ENCODE data around the gene LAMTOR2.
A peak's percentile ranks its signal among the peaks of the same experiment; 100 is the strongest.

LAMTOR2 gene

GRCh38 chr1:156012051-156012817, 42.3 kb upstream of the LAMTOR2 start:
- H2BK5ac ChIP-seq (ENCODE audit: low read depth, low read length, poor library complexity), result no peak overlapping the region
- peaks cover under 1 to 4% of the 10 kb centered on the region in 2 experiments for H3K4me1 ChIP-seq (ENCODE audit: control insufficient read depth in 1 of 2, insufficient read depth in 2 of 2, low read length in 2 of 2)
- no peak overlapping the region for H2BK120ac ChIP-seq (ENCODE audit: insufficient read depth, low read length, poor library complexity)
- H3K4ac ChIP-seq (ENCODE audit: low read depth, low read length), result no peak overlapping the region
- H3K27ac ChIP-seq (ENCODE audit: low read depth, low read length), result no peak overlapping the region
- no peaks in the 10 kb centered on the region for H3K79me1 ChIP-seq (ENCODE audit: low read length)
- H3K14ac ChIP-seq (ENCODE audit: low read length), result no peak overlapping the region
- no peak overlapping the region for H2BK12ac ChIP-seq (ENCODE audit: low read length)
- no peak overlapping the region for H3K18ac ChIP-seq (ENCODE audit: low read length)
- H3K4me2 ChIP-seq (ENCODE audit: low read length), result no peak overlapping the region
- DNase-seq, result no peak
- no CpG with 5 or more reads among the region's 4 CpGs for WGBS (ENCODE audit: extremely low coverage, insufficient coverage, insufficient read length)
- no peaks in the 10 kb centered on the region for H3K79me2 ChIP-seq (ENCODE audit: control insufficient read depth, insufficient read depth, low read length, poor library complexity)
- H4K12ac ChIP-seq (ENCODE audit: low read depth, low read length), result no peak overlapping the region
- no peak overlapping the region for H3K9ac ChIP-seq (ENCODE audit: low read length)
- H3K23ac ChIP-seq (ENCODE audit: low read length), result no peak overlapping the region
- no peak overlapping the region for H2AK5ac ChIP-seq (ENCODE audit: low read length)
- H4K8ac ChIP-seq (ENCODE audit: low read depth, low read length), result no peak overlapping the region
- H2AFZ ChIP-seq (ENCODE audit: insufficient read depth, low read length, poor library complexity), result no peak overlapping the region
- no peak overlapping the region for H4K91ac ChIP-seq (ENCODE audit: low read depth, low read length)
- H3K9me3 ChIP-seq (ENCODE audit: insufficient read depth, low read depth, low read length), result no peaks in the 10 kb centered on the region
- no peak overlapping the region for H3K4me3 ChIP-seq (ENCODE audit: low read depth, low read length)
- H3K36me3 ChIP-seq (ENCODE audit: control insufficient read depth in 1 of 2, insufficient read depth in 2 of 2, low read length in 2 of 2), result peaks cover 44 to 62% of the 10 kb centered on the region in 2 experiments
- no peaks in the 10 kb centered on the region for H3K27me3 ChIP-seq (ENCODE audit: insufficient read depth, low read length)

- no peaks in the 10 kb centered on the region for H3K27me3 ChIP-seq (ENCODE audit: insufficient read depth, low read length)
- no peak overlapping the region for H4K8ac ChIP-seq (ENCODE audit: low read depth, low read length)
- H2BK12ac ChIP-seq (ENCODE audit: low read length), result no peak overlapping the region
- H2BK5ac ChIP-seq (ENCODE audit: low read depth, low read length, poor library complexity), result no peak overlapping the region
- no peak overlapping the region for H3K4me2 ChIP-seq (ENCODE audit: low read length)
- no peak for DNase-seq
- H3K23ac ChIP-seq (ENCODE audit: low read length), result no peak overlapping the region
- H4K12ac ChIP-seq (ENCODE audit: low read depth, low read length), result no peak overlapping the region
- H3K9me3 ChIP-seq (ENCODE audit: insufficient read depth, low read depth, low read length), result no peaks in the 10 kb centered on the region
- H2AK5ac ChIP-seq (ENCODE audit: low read length), result no peak overlapping the region
- H3K27ac ChIP-seq (ENCODE audit: low read depth, low read length), result no peak overlapping the region
- peaks cover 1% of the 10 kb centered on the region for H3K79me2 ChIP-seq (ENCODE audit: control insufficient read depth, insufficient read depth, low read length, poor library complexity)
- peaks cover 45 to 61% of the 10 kb centered on the region in 2 experiments for H3K36me3 ChIP-seq (ENCODE audit: control insufficient read depth in 1 of 2, insufficient read depth in 2 of 2, low read length in 2 of 2)
- no peak overlapping the region for H3K18ac ChIP-seq (ENCODE audit: low read length)
- H2BK120ac ChIP-seq (ENCODE audit: insufficient read depth, low read length, poor library complexity), result no peak overlapping the region
- H3K14ac ChIP-seq (ENCODE audit: low read length), result no peak overlapping the region
- H3K4ac ChIP-seq (ENCODE audit: low read depth, low read length), result no peak overlapping the region
- no peak overlapping the region for H3K4me3 ChIP-seq (ENCODE audit: low read depth, low read length)
- peaks cover under 1 to 1% of the 10 kb centered on the region in 2 experiments for H3K4me1 ChIP-seq (ENCODE audit: control insufficient read depth in 1 of 2, insufficient read depth in 2 of 2, low read length in 2 of 2)
- H4K91ac ChIP-seq (ENCODE audit: low read depth, low read length), result no peak overlapping the region
- no peaks in the 10 kb centered on the region for H3K79me1 ChIP-seq (ENCODE audit: low read length)
- WGBS (ENCODE audit: extremely low coverage, insufficient coverage, insufficient read length), result no CpG with 5 or more reads among the region's 7 CpGs
- no peak overlapping the region for H3K9ac ChIP-seq (ENCODE audit: low read length)
- H2AFZ ChIP-seq (ENCODE audit: insufficient read depth, low read length, poor library complexity), result no peak overlapping the region
Observed at GRCh38 chr1:156014829-156015228, 39.8 kb upstream of the LAMTOR2 start.

- peak overlapping the region; percentile 87 for H3K4me3 ChIP-seq (ENCODE audit: low read depth, low read length)
- peak overlapping the region; percentile 83 for H3K4me2 ChIP-seq (ENCODE audit: low read length)
- no peak overlapping the region for H3K27ac ChIP-seq (ENCODE audit: low read depth, low read length)
- peak overlapping the region; percentile 91 for H4K8ac ChIP-seq (ENCODE audit: low read depth, low read length)
- peak overlapping the region; percentile 99 for H3K4ac ChIP-seq (ENCODE audit: low read depth, low read length)
- no peak for DNase-seq
- peak overlapping the region; percentile 90 for H4K91ac ChIP-seq (ENCODE audit: low read depth, low read length)
- H3K14ac ChIP-seq (ENCODE audit: low read length), result peak overlapping the region; percentile 94
- peak overlapping the region; percentile 84 for H3K9ac ChIP-seq (ENCODE audit: low read length)
- H2AFZ ChIP-seq (ENCODE audit: insufficient read depth, low read length, poor library complexity), result peak overlapping the region; percentile 67
- H3K9me3 ChIP-seq (ENCODE audit: insufficient read depth, low read depth, low read length), result no peaks in the 10 kb centered on the region
- H2BK12ac ChIP-seq (ENCODE audit: low read length), result no peak overlapping the region
- H3K4me1 ChIP-seq (ENCODE audit: control insufficient read depth in 1 of 2, insufficient read depth in 2 of 2, low read length in 2 of 2), result peaks cover 4% of the 10 kb centered on the region in 2 experiments
- H3K79me2 ChIP-seq (ENCODE audit: control insufficient read depth, insufficient read depth, low read length, poor library complexity), result peaks cover 10% of the 10 kb centered on the region
- H3K23ac ChIP-seq (ENCODE audit: low read length), result peak overlapping the region; percentile 76
- H2BK5ac ChIP-seq (ENCODE audit: low read depth, low read length, poor library complexity), result peak overlapping the region; percentile 56
- no CpG with 5 or more reads among the region's 8 CpGs for WGBS (ENCODE audit: extremely low coverage, insufficient coverage, insufficient read length)
- peaks cover 6% of the 10 kb centered on the region for H3K79me1 ChIP-seq (ENCODE audit: low read length)
- H3K27me3 ChIP-seq (ENCODE audit: insufficient read depth, low read length), result no peaks in the 10 kb centered on the region
- H2BK120ac ChIP-seq (ENCODE audit: insufficient read depth, low read length, poor library complexity), result no peak overlapping the region
- H3K36me3 ChIP-seq (ENCODE audit: control insufficient read depth in 1 of 2, insufficient read depth in 2 of 2, low read length in 2 of 2), result peaks cover 22 to 23% of the 10 kb centered on the region in 2 experiments
- H2AK5ac ChIP-seq (ENCODE audit: low read length), result peak overlapping the region; percentile 73
- no peak overlapping the region for H3K18ac ChIP-seq (ENCODE audit: low read length)
- H4K12ac ChIP-seq (ENCODE audit: low read depth, low read length), result peak overlapping the region; percentile 76
Observed at GRCh38 chr1:156019946-156020292, 34.7 kb upstream of the LAMTOR2 start.

GRCh38 chr1:156020293-156021092, 34.1 kb upstream of the LAMTOR2 start, which contains the start of gene SSR2:
Gene SSR2 (minus strand): TSS chr1:156020951. CDS start chr1:156020167, 784 bp downstream.
- peak; percentile 94 to 98 for DNase-seq
- peaks cover 4% of the 10 kb centered on the region in 2 experiments for H3K4me1 ChIP-seq (ENCODE audit: control insufficient read depth in 1 of 2, insufficient read depth in 2 of 2, low read length in 2 of 2)
- no peak within 1 kb of the TSS for H2BK12ac ChIP-seq (ENCODE audit: low read length)
- H3K23ac ChIP-seq (ENCODE audit: low read length), result peak within 1 kb of the TSS; percentile 76
- H4K8ac ChIP-seq (ENCODE audit: low read depth, low read length), result peak within 1 kb of the TSS; percentile 91
- WGBS (ENCODE audit: extremely low coverage, insufficient coverage, insufficient read length), result no CpG with 5 or more reads among the region's 45 CpGs
- H3K9ac ChIP-seq (ENCODE audit: low read length), result peak within 1 kb of the TSS; percentile 84
- H3K14ac ChIP-seq (ENCODE audit: low read length), result peak within 1 kb of the TSS; percentile 94
- H2BK5ac ChIP-seq (ENCODE audit: low read depth, low read length, poor library complexity), result peak within 1 kb of the TSS; percentile 80
- H3K79me1 ChIP-seq (ENCODE audit: low read length), result peaks cover 6% of the 10 kb centered on the region
- H4K91ac ChIP-seq (ENCODE audit: low read depth, low read length), result peak within 1 kb of the TSS; percentile 90
- no peak within 1 kb of the TSS for H3K27ac ChIP-seq (ENCODE audit: low read depth, low read length)
- peak within 1 kb of the TSS; percentile 83 for H3K4me2 ChIP-seq (ENCODE audit: low read length)
- peak within 1 kb of the TSS; percentile 73 for H2AK5ac ChIP-seq (ENCODE audit: low read length)
- peak within 1 kb of the TSS; percentile 64 for H2BK120ac ChIP-seq (ENCODE audit: insufficient read depth, low read length, poor library complexity)
- H3K9me3 ChIP-seq (ENCODE audit: insufficient read depth, low read depth, low read length), result no peaks in the 10 kb centered on the region
- H3K4me3 ChIP-seq (ENCODE audit: low read depth, low read length), result peak within 1 kb of the TSS; percentile 87
- peak within 1 kb of the TSS; percentile 89 for H4K12ac ChIP-seq (ENCODE audit: low read depth, low read length)
- peaks cover 18 to 20% of the 10 kb centered on the region in 2 experiments for H3K36me3 ChIP-seq (ENCODE audit: control insufficient read depth in 1 of 2, insufficient read depth in 2 of 2, low read length in 2 of 2)
- no peaks in the 10 kb centered on the region for H3K27me3 ChIP-seq (ENCODE audit: insufficient read depth, low read length)
- H3K18ac ChIP-seq (ENCODE audit: low read length), result peak within 1 kb of the TSS; percentile 92
- peak within 1 kb of the TSS; percentile 99 for H3K4ac ChIP-seq (ENCODE audit: low read depth, low read length)
- peaks cover 10% of the 10 kb centered on the region for H3K79me2 ChIP-seq (ENCODE audit: control insufficient read depth, insufficient read depth, low read length, poor library complexity)
- peak within 1 kb of the TSS; percentile 96 for H2AFZ ChIP-seq (ENCODE audit: insufficient read depth, low read length, poor library complexity)
